ENCODE measurements around the gene AKAP13. TPM values are rescaled to one million over a fixed set of nuclear protein-coding genes. Genes with fewer than 3 reads are reported as not detected.

The AKAP13 gene
- total and polyA plus RNA-seq, 2 donors (not counting 1 experiment from before 2014, with no cell fraction given): 73.8 to 358 TPM

DNA sequence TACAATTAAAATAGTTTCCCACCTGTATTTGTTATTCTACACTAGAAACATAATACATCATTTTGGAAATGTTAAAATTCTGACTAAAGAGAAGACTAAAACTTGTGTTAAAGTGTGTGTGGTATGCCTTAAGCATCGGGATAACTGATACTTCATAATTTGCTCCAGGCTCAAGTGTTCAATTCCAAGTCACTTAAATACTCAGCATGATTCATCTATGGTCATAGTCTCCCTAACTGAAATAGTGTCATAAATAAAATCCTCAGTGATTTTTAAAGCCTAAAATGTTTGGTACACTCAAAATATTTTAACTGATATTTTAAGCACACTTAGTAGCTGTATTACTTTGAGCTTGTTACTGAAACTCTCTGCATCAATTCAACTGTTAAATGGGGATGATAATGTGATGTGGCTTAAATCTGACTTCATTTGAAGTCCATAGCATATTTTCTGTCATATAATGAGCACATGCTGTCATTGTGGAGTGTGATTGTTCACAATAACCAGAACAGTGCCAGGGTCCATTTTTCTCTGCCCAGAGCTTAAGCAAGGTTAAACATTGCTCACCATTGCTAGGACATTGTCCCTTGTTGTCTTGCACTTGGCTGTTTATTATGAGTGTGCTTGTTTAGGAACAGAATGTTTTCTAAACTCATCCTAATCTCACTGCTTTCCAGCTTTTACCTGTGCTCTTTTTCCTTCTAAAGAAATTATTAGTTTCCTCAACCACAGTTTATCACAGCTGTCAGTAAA, 292.1 kb downstream of the AKAP13 start:
- Histone ChIP-seq H3K27ac (ENCODE audit: low read length in 2 of 2) (no peak overlapping the region), H2AFZ (ENCODE audit: insufficient read depth, low read depth, low read length, poor library complexity, severe bottlenecking) (no peak overlapping the region), H3K9ac (ENCODE audit: low read length) (no peak overlapping the region), H3K79me2 (ENCODE audit: control insufficient read depth, insufficient read depth, low read length) (no peaks in the 10 kb centered on the region), H3K36me3 (replicated peaks in 1 of 2; ENCODE audit: control extremely low read depth in 1 of 2, control insufficient read depth in 1 of 2, extremely low read depth in 1 of 2, insufficient read depth in 2 of 2, low read length in 1 of 2) (peaks cover 10 to 82% of the 10 kb centered on the region in 2 experiments), H3K27me3 (replicated peaks in 1 of 4; ENCODE audit: control extremely low read depth in 1 of 4, control insufficient read depth in 3 of 4, insufficient read depth in 4 of 4, low read length in 3 of 4) (no peaks in the 10 kb centered on the region), H3K4me1 (ENCODE audit: control insufficient read depth in 2 of 2, insufficient read depth in 2 of 2, low read length in 2 of 2) (no peaks in the 10 kb centered on the region), H4K20me1 (ENCODE audit: control insufficient read depth, insufficient read depth, low read length, poor library complexity, severe bottlenecking) (no peaks in the 10 kb centered on the region), H3K4me3 (ENCODE audit: control extremely low read depth in 1 of 5, extremely low read depth in 1 of 5, insufficient read depth in 1 of 5, low read depth in 2 of 5, low read length in 4 of 5) (no peak overlapping the region), H3K9me3 (ENCODE audit: control extremely low read depth in 1 of 3, control insufficient read depth in 2 of 3, insufficient read depth in 1 of 3, low read length in 2 of 3) (no peaks in the 10 kb centered on the region), H3K4me2 (replicated peaks; ENCODE audit: low read depth, low read length, poor library complexity, severe bottlenecking) (no peak overlapping the region)
- WGBS (ENCODE audit: insufficient coverage): no CpG with 5 or more reads among the region's 1 CpG
- H3K9me3 Mint-ChIP-seq (ENCODE audit: insufficient read depth): no peaks in the 10 kb centered on the region
- no peak overlapping the region for H3K27ac Mint-ChIP-seq
- ChIA-PET POLR2A (no interaction called here), CTCF (interaction anchor here (0.7 to 1.3 kb wide), 3 partner anchors 10 to 28 kb away, joined by 3 to 4 read pairs (median 3); no protein-coding TSS in a partner anchor)
- no peaks in the 10 kb centered on the region for H3K27me3 Mint-ChIP-seq
- TF ChIP-seq, protein P1, sequence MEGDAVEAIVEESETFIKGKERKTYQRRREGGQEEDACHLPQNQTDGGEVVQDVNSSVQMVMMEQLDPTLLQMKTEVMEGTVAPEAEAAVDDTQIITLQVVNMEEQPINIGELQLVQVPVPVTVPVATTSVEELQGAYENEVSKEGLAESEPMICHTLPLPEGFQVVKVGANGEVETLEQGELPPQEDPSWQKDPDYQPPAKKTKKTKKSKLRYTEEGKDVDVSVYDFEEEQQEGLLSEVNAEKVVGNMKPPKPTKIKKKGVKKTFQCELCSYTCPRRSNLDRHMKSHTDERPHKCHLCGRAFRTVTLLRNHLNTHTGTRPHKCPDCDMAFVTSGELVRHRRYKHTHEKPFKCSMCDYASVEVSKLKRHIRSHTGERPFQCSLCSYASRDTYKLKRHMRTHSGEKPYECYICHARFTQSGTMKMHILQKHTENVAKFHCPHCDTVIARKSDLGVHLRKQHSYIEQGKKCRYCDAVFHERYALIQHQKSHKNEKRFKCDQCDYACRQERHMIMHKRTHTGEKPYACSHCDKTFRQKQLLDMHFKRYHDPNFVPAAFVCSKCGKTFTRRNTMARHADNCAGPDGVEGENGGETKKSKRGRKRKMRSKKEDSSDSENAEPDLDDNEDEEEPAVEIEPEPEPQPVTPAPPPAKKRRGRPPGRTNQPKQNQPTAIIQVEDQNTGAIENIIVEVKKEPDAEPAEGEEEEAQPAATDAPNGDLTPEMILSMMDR (IDR thresholded peaks at IDR 0.05): no peak
- TF ChIP-seq EZH2 (IDR thresholded peaks at IDR 0.05; ENCODE audit: borderline replicate concordance, insufficient read depth, low read depth, low read length, poor library complexity, severe bottlenecking): no peak
- H3K4me1 Mint-ChIP-seq: peaks cover 7% of the 10 kb centered on the region
- intact Hi-C loops (cut with micrococcal nuclease): no loop called here
- no peak for ATAC-seq (ENCODE audit: low read depth)
- no peak for DNase-seq
- no peak overlapping the region for H3K4me3 Mint-ChIP-seq

- H3K4me2 ChIP-seq (replicated peaks; ENCODE audit: low read depth, low read length, poor library complexity, severe bottlenecking): no peak overlapping the region
- WGBS (ENCODE audit: insufficient coverage): 98% methylated on average over 5 of the region's 5 CpGs
- no peak overlapping the region for H2AFZ ChIP-seq (ENCODE audit: insufficient read depth, low read depth, low read length, poor library complexity, severe bottlenecking)
- no peak overlapping the region for H3K4me3 ChIP-seq (ENCODE audit: control extremely low read depth in 1 of 5, extremely low read depth in 1 of 5, insufficient read depth in 1 of 5, low read depth in 2 of 5, low read length in 4 of 5)
- H3K4me1 ChIP-seq (ENCODE audit: control insufficient read depth in 2 of 2, insufficient read depth in 2 of 2, low read length in 2 of 2): no peaks in the 10 kb centered on the region
- DNase-seq (no peak), ATAC-seq (ENCODE audit: low read depth) (no peak)
- no peak overlapping the region for H3K9ac ChIP-seq (ENCODE audit: low read length)
- H3K36me3 ChIP-seq (replicated peaks in 1 of 2; ENCODE audit: control extremely low read depth in 1 of 2, control insufficient read depth in 1 of 2, extremely low read depth in 1 of 2, insufficient read depth in 2 of 2, low read length in 1 of 2): peaks cover 10 to 74% of the 10 kb centered on the region in 2 experiments
- H3K27ac ChIP-seq (ENCODE audit: low read length in 2 of 2): no peak overlapping the region
- ChIA-PET POLR2A (no interaction called here), CTCF (interaction anchor here (0.7 kb wide), 1 partner anchor 16 kb away, joined by 3 read pairs; no protein-coding TSS in a partner anchor)
- H3K27me3 ChIP-seq (replicated peaks in 1 of 4; ENCODE audit: control extremely low read depth in 1 of 4, control insufficient read depth in 3 of 4, insufficient read depth in 4 of 4, low read length in 3 of 4): no peaks in the 10 kb centered on the region
- intact Hi-C loops (cut with micrococcal nuclease): no loop called here
- H3K79me2 ChIP-seq (ENCODE audit: control insufficient read depth, insufficient read depth, low read length): no peaks in the 10 kb centered on the region
- H3K4me3 Mint-ChIP-seq: no peak overlapping the region
- no peaks in the 10 kb centered on the region for H3K9me3 Mint-ChIP-seq (ENCODE audit: insufficient read depth)
- TF ChIP-seq EZH2 (IDR thresholded peaks at IDR 0.05; ENCODE audit: borderline replicate concordance, insufficient read depth, low read depth, low read length, poor library complexity, severe bottlenecking): no peak
- TF ChIP-seq, protein P1 (IDR thresholded peaks at IDR 0.05): no peak
- H4K20me1 ChIP-seq (ENCODE audit: control insufficient read depth, insufficient read depth, low read length, poor library complexity, severe bottlenecking): no peaks in the 10 kb centered on the region
- no peak overlapping the region for H3K27ac Mint-ChIP-seq
- peaks cover under 1% of the 10 kb centered on the region for H3K4me1 Mint-ChIP-seq
- H3K27me3 Mint-ChIP-seq: no peaks in the 10 kb centered on the region
- no peaks in the 10 kb centered on the region for H3K9me3 ChIP-seq (ENCODE audit: control extremely low read depth in 1 of 3, control insufficient read depth in 2 of 3, insufficient read depth in 1 of 3, low read length in 2 of 3)
Measured at GRCh38 chr15:85673326-85673725, 292.9 kb downstream of the AKAP13 start.

Data from B cell (primary cell).